Activated gamma-delta T cell treated with anti-CD3 and anti-CD28 coated beads, Interleukin-2, amount 50 U/mL, for 16 hours (primary cell): ENCODE measurements around the gene SLC16A5.
A peak's percentile ranks its signal among the peaks of the same experiment; 100 is the strongest.

Experiments
- DNase-seq: peaks from one replicate; pipeline ENCODE4 v3.0.0-alpha.2; 2020; ENCODE audit warnings: low read depth

SLC16A5 gene

GRCh38 chr17:75086496-75087181 is 1.1 kb upstream of the SLC16A5 start:
- no peak for DNase-seq

- DNase-seq = no peak
Observed at GRCh38 chr17:75087182-75087557, 584 bp upstream of the SLC16A5 start.

GRCh38 chr17:75088465-75089417 is 987 bp downstream of the SLC16A5 start:
- DNase-seq = no peak

- DNase-seq = no peak
Observed at GRCh38 chr17:75090871-75091854, 3.4 kb downstream of the SLC16A5 start.

GRCh38 chr17:75091855-75092327 is 4.1 kb downstream of the SLC16A5 start:
- DNase-seq = no peak

GRCh38 chr17:75093548-75094158 is 5.9 kb downstream of the SLC16A5 start:
- no peak for DNase-seq

- DNase-seq = no peak
Observed at GRCh38 chr17:75094871-75095399, 7.2 kb downstream of the SLC16A5 start.

- DNase-seq = no peak
Observed at GRCh38 chr17:75096082-75096625, 8.4 kb downstream of the SLC16A5 start.

- DNase-seq = no peak
Observed at GRCh38 chr17:75097865-75098264, 10.1 kb downstream of the SLC16A5 start.

GRCh38 chr17:75098861-75099260 is 11.1 kb downstream of the SLC16A5 start:
- no peak for DNase-seq

- DNase-seq = no peak
Observed at GRCh38 chr17:75099881-75100595, 12.3 kb downstream of the SLC16A5 start.

GRCh38 chr17:75102385-75102821 is 14.6 kb downstream of the SLC16A5 start:
- no peak for DNase-seq

- no peak for DNase-seq
Observed at GRCh38 chr17:75103601-75104554, 16.1 kb downstream of the SLC16A5 start.

- DNase-seq = no peak
Observed at GRCh38 chr17:75105126-75106080, 17.6 kb downstream of the SLC16A5 start.

- no peak for DNase-seq
Observed at GRCh38 chr17:75108193-75108592, 20.4 kb downstream of the SLC16A5 start.

GRCh38 chr17:75109046-75109406 is 21.3 kb downstream of the SLC16A5 start:
- no peak for DNase-seq

- DNase-seq = peak; percentile 87
Observed at GRCh38 chr17:75109407-75110233, 21.9 kb downstream of the SLC16A5 start, which contains the start of gene ARMC7. Gene ARMC7, plus strand, starts transcription at chr17:75109969. Its CDS starts 320 bp downstream, at chr17:75110289.
